SW 1271 (cell line): ENCODE measurements around the gene LIN28B.
"Not testable (repeated sequence)": the region's sequence is repeated elsewhere in the genome, so short reads cannot be mapped to it uniquely, and the experiment has no call there.

Experiments used
- DNase-seq, 2 experiments: peaks; one replicate each; lab custom pipeline; 2025; lab: John Stamatoyannopoulos, UW

Gene LIN28B

DNA sequence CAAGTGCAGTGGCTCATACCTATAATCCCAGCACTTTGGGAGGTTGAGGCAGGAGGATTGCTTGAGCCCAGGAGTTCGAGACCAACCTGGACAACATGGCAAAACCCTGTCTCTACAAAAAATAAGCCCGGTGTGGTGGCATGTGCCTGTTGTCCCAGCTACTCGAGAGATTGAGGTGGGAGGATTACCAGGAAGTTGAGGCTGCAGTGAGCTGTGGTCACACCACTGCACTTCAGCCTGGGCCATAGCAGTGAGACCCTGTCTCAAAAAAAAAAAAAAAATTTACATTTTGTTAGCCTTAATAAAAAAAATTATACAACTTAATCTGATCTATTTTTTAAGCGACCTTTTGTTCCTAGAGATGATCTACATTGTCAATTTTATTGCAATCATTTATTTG, 56.6 kb downstream of the LIN28B start:
- DNase-seq, result not testable (repeated sequence)

DNA sequence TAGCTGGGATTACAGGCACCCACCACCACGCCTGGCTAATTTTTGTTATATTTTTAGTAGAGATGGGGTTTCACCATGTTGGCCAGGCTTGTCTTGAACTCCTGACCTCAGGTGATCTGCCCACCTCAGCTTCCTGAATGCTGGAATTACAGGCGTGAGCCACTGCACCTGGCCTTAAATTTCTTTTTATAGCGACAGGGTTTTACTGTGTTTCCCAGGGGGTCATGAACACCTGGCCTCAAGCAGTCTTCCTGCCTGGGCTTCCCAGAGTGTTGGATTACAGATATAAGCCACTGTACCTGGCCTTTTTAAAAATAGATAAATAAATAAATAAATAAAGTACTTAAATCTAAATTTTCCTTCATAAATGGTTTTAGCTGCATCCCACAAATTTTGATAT, 57.5 kb downstream of the LIN28B start:
- DNase-seq, result no peak

DNA sequence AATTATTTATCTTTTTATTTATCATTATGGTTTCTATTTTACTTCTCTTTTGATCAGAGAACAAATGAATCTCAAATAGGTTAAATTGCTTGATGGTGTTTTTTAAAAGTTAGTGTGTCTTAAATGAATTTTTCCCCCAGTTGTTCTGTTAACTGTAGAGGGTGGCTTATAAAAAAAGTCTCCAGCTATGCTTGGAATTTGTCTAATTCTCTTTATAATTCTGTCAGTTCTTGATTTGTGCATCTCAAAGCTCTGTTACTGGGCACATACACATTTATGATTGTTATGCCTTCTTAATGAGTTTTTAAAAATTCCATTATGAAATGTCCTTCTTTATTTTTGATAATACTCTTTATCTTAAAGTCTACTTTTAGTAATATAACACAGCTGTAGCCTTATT, 58.0 kb downstream of the LIN28B start:
- DNase-seq, result no peak

DNA sequence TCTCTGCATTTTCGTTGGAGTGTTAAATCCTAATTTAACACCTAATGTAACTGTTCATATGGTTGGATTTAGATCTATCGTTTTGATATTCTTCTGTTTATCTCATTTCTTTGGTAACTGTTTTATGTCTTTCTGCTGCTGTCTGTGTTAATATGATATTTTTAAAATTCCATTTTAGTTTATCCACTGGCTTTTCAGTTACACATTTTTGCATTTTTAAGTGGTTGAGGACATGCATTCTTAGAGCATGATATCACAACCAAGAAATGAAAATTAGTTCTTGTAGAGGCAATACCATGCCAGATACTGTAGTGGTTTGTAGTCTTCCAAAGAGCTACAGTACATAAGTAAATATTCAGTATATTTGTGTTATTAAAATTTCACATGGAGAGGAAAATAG, 58.6 kb downstream of the LIN28B start:
- DNase-seq, result no peak

DNA sequence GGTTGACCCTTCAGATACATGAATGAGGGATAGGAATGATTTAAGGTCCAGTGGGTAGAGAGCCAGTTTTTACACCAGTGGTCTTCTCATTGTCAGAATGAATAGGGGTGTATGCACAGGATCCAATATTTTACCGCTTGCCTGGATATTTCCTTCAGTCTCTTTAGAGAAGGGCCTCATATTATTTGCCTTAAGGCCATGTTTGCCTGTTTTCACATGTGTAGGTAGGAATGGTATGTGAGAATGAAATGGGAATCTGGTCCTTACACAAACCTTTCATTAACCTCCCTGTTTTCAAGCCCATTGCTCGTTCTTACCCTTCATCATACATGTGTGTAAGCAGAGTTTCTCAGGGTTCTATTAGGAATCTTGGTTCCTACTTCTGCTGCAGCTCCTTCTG, 62.4 kb downstream of the LIN28B start:
- no peak for DNase-seq

DNA sequence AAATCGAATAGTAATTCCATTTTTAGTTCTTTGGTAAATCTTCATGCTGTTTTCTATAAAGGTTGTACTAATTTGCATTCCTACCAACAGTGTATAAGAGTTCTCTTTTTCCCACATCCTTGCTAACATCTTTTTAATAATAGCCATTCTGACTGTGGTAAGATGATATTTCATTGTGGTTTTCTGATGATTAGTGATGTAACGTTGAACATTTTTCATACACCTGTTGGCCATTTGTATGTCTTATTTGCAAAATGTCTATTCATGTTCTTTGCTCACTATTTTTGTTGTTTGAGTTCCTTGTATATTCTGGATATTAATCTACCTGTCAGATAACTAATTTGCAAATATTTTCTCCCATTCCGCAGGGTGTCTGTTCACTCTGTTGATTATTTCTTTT, 64.5 kb downstream of the LIN28B start:
- DNase-seq, result no peak

DNA sequence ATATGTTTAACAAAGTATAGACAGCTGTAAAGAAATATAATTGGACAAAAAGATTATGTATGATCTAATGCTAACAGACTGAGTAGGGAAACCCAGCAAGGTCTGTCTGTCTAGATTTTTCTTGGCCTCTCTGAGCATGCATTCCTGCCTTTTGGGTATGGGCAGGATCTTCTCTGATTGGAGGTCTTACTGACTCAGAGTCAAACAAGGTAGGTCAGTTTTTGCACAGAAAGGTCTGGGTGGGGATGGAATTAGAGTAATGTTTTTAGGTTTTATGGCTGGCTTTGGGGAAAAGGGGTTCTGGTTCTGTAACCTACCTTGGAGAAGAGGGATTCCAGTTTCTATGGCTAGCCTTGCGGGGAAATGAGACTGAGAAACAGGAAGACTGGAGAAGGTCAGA, 65.5 kb downstream of the LIN28B start:
- no peak for DNase-seq

DNA sequence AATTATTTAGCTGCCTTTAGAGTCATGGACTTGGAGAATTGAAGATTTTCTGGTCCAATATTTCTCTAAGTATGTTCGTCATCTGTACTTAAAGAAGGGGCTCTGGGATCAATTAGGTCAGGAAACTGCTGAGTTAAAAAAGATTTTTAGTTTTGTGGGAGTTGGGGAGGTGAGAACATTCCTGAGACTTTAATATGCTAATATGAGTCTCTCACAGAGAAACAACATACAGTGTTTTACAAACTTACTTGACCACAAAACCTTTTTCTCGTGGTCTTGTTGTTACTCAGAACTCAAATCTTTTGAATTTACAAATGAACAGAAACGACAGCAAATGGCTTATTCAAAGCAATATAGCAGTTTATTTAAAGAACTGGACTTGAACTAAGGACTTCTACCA, 67.9 kb downstream of the LIN28B start:
- no peak for DNase-seq

DNA sequence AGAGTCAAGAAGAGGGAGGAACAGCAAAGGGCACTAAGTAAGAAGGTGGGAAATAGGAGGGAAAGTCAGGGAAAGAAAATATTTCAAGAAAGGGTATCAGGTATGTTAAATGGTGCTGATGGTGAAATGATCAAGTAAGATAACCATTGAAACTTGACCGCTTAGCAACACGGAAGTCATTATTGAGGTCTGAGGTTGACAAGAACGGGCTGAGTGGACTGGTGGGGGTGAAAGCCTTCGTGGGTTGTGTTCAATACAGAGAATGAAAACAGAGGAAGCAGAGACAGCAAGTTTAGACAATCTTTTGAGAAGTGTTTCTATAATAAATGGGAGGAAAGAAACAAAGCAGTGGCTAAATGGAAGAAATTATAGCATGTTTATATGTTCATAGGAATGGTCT, 72.0 kb downstream of the LIN28B start:
- DNase-seq, result no peak

DNA sequence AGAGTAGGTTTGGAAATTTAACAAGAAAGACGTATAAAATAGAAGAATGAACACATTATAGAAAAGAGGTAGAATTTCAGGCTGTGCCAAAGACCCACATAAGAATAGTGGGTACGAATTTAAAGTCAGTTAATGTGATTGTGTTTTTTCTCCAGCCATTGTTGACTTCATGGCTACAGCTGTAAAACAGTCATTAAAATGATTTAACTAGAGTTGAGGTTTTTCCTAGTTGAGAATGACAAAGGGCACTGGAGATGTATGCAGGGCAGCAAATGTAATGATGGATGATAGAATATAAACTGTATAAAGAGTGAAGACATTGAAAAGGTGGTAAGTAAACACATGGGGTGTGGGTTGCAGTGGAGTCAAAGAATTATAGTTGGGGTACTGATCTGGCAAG, 72.7 kb downstream of the LIN28B start:
- no peak for DNase-seq

DNA sequence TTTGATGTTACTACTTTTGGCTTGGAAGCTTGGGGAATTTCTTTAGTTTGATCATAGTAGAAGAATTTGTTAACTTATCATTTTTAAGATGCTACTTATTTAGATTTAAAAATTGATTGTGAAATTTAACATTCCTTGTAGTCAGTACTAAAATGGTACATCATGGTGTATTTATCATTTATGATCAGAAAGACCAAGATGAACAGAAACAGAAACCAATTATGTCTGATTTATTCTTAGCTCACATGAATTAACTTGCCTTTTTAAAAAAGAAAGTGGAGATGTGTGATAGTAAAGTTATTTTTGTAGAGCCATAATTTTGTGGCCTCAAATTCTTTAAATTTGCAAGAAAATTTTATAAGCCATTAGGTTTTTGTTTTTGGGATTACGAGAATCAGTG, 77.6 kb downstream of the LIN28B start:
- DNase-seq, result no peak

DNA sequence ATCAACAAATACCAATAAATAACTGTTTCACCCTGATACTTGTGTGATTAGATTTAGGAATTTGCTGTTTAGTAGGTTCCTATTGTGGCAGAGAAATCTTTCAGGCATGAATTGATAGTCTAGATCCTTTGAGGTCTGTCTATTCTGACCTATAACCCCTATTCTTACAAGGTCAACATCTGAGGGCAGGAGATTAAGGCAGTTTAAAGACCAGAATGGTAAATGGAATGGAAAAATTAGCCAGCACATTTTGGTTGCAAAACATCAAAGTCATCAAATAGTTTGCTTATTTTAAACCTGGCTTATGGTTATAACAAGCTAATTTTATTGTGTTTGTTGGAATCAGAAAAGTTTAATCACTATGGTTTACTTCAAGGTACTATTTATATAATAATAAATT, 78.4 kb downstream of the LIN28B start:
- DNase-seq, result no peak

DNA sequence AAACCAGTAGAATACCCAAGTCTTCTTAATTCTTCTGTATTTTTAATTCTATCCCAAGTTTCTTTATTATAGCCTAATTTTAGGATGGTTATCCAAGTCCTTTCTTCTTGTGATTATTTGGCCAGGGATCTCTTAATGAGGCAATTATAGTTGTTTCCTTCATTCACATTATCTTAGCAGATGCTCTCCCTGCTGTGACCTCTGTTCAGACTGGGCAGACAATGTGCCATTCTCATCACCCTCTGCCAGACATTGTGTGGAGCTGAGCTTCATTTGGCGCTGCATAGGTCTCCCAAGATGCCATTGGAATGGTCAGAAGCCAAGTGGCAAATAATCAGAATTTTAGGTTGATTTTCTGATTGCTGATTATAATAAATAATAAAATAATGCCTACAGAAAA, 79.4 kb downstream of the LIN28B start:
- no peak for DNase-seq

DNA sequence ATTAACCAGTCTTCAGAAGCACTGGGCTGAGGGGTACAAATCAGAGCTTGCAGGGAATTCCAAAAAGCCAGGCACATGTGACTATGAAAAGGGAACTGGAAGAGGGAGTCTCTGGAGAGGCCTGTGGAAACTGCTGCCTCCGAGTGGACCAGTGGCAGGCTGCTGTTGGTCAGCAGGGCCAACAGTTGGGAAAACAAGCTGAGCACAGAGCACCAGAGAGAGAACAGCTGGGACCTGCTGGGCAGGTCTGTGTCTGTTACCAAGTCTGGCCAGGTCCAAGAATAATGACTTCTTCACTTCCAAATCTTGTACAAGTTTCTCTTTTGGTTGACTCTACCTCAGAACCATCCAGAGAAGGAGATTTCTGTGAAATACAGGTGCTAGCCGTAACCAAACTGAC, 81.4 kb downstream of the LIN28B start:
- DNase-seq, result no peak

DNA sequence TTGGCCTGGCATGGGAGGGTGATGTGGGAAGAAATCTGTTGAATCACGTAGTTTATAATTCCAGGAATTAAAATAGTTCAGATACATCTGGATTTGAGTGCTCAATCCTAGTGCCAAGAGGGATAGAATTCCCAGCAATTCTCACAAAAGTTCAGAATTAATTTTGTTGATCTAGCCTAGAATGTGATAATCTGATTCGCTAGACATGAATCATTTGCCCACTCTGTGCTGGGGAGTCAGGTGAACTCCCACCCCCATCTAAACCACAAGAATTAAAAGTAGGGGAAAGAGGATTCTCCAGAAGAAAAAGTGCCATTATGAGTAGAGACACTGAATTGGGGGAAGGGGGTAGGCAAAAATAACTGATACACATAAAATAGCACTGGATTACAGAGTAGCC, 85.0 kb downstream of the LIN28B start:
- no peak for DNase-seq

DNA sequence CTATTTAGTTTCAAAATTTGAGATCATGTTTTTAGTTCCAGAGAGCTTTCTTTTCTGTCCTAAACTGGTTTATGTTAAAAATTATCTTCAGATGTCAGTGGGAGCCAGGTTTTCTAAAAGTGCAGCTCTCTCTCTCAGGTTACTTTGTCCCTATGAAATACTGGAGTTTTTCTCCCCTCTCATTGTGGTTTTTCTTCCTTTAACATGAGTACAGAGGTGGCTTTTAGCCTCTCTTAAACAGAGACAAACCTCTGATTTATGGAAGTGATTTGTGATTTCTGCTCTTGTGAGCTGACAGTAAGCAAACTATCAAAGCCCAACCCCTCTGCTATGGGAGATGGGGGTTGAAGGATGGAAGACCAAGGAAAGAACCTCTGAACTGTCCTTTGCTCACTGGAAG, 85.7 kb downstream of the LIN28B start:
- no peak for DNase-seq

DNA sequence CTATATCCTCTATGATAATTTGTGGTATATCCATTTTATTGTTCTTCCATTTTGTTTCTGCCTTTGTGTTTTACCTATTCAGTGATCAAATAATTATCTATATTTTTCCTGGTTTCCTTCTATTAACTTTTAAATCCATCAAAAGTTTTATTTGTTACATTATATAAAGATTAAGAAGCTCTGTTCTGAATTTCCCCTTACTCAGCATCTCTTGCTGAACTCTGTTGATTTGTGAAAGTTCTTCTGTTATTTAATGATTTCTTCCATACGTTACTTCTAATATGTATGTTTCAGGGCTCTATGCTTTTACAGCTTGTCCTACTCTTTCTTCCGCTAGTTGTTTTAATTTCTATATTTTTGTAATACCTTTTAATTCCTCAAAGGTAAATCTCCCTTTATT, 87.1 kb downstream of the LIN28B start:
- no peak for DNase-seq

DNA sequence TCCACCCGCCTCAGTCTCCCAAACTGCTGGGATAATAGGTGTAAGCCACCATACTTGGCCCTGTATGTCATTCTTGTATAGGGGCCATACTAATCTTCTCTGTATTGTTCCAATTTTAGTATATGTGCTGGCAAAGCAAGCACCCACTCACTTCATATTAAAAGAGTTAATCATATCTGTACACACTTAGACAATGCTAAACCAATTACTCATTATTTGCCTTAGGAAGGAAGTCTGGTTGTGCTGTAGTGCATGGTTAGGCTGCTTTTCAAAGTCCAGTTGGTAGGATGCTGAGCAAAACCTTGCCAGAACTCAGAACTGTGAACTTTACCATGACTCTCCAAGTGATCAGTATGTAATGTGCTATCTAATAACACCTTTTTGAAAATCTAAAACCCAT, 88.6 kb downstream of the LIN28B start:
- no peak for DNase-seq

DNA sequence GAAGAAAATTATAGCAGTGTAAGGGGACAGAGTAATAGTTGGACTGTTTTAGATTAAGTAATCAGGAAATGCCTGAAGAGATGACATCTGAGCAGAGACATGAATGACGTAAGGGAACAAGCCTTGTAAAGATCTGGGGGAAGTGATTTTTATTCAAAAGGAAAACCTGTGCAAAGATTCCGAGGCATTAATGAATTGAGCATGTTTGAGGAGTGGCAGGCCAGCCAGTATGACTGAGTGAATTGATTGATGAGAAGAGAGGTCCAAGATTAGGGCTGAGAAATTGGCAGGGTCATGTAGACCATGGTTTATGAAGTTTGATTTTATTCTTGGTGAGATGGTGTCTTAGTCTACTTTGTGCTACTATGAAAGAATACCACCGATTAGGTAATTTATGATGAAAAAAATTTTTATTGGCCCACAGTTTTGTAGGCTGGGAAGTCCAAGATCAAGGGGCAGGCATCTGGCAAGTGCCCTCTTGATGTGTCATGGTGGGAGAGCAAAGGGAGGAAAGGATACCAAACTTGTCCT, 95.1 kb downstream of the LIN28B start:
- DNase-seq, result no peak

DNA sequence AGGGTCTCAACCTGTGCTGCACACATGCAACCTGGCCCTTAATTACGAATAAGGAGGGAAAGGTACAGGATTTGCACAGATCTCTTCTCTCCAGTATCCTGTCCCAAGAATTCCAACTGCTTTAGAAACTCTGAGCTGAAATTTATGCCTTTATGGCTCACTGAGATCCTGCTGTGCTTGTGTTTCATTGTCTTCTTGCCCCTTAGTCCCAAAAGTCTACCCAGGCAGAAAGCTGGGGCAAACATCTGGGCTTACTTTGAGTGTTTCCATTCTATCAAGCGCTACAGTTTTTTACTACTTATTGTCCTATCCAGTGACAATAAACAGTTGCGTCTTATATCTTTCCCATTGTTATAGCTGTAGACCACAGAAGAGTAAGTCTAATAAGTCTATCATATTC, 99.7 kb downstream of the LIN28B start:
- DNase-seq, result no peak

DNA sequence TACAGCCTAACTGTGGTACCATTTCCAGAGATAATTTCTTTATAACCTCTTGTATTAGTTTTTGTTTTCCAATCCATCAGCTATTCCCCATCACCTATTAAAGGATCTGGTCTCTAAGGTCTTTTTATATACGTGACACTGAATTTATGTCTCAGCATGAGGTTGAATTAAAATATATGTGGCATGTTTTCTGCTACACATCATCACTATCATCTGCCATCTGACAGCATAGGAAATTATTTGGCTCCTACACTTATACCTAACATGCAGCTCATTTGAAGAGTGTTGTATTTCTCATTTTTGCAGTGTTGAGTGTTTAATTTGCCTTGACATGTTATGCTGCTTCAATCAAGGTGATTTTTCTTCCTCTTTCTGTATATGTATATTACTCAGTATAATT, 100.3 kb downstream of the LIN28B start:
- no peak for DNase-seq

DNA sequence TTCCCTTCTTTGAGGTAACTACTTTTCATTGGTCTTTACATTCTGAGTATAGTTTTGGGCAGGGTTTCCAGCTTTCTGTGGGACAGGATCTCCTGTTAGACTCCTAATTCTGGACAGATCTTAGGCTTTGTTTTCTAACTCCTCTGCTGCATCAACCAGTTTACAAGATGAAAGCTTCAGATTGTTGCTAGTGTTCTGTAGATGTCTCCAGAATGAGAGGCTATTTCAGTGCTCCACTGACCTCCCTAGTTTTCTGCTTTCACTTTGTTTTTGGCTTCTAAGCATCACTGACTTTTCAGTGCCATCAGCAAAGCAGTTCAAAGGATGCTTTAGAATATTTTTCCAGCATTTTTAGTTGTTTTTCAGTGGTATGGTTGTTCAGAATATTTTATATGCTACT, 101.4 kb downstream of the LIN28B start:
- no peak for DNase-seq

DNA sequence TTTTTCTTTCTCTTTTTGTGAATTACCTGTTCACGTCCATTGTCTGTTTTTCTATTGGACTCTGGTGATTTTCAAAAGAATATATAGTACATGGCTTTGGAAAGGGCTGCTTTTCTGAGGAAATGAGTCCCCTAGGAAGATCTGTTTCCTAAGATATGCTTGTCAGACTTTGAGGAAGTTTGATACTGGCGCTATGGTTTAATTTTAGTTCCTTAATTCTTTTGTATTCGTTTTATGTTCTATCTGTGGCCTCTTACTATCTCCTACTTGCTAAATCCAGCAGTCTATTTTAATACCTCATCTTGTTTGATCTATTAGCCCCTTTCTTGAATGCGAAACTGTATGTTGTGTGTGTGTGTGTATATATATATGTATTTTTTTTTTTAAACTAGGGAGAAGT, 101.9 kb downstream of the LIN28B start:
- DNase-seq, result no peak

DNA sequence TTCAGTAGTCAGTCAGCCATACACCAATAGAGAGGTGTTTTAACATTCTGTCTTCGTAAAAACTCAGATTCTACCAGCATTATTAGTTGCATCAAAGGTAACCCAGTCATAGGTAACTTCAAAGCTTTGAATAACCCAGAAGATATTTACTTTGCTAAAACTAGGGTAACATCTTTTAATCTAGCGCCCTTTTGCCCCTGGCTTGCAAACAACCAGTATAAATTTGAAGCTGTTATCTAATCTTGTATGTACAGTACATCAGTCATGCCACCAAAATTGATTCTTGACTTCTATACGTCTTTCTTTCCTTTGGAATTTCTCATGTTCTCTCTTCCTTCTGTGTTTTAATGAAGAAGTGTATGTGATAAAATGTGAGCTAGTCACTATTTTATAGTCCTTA, 109.3 kb downstream of the LIN28B start:
- no peak for DNase-seq

DNA sequence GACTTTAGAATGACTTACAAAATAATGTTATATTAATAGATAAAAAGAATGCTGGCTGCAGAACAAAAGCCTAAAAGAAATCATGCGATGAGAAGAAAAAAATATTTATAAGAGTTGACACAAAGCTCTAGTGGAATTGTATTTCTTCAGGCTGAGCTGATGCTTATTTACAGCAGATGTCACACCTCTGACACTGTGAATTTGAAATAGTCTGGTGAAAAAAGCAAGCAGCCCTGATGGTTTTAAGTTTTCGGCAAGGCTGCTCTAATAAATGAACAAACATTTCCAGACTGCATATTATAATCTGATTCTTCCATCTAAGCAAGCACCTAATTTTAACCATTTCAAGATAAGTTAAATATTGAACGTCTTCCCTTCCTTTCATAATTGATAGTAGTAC, 109.9 kb downstream of the LIN28B start:
- no peak for DNase-seq
